ES-I3 (cell line): ENCODE data around the gene ETS1.

Experiments
- H3K36me3 ChIP-seq: 2 replicates; pipeline ENCODE4 v1.6.1; 2013; ENCODE audit warnings: mild to moderate bottlenecking, low read length, control low read depth, moderate library complexity; ENCODE audit not compliant: insufficient read depth
- H3K4me1 ChIP-seq: 2 replicates; pipeline ENCODE4 v1.6.1; 2013; ENCODE audit warnings: mild to moderate bottlenecking, control low read depth, low read length; ENCODE audit not compliant: insufficient read depth
- H3K9ac ChIP-seq: 2 replicates; pipeline ENCODE4 v1.6.1; 2013; ENCODE audit warnings: low read depth, mild to moderate bottlenecking, low read length, moderate library complexity
- H3K9me3 ChIP-seq: 2 replicates; pipeline ENCODE4 v1.6.1; 2013; ENCODE audit warnings: mild to moderate bottlenecking, low read length, moderate library complexity; ENCODE audit not compliant: control insufficient read depth, insufficient read depth

Gene ETS1

GRCh38 chr11:128576555-128576954, 10.8 kb downstream of the ETS1 start:
- H3K9ac ChIP-seq = no peak overlapping the region
- H3K36me3 ChIP-seq = no peaks in the 10 kb centered on the region
- H3K4me1 ChIP-seq = peaks cover 46% of the 10 kb centered on the region
- H3K9me3 ChIP-seq = no peaks in the 10 kb centered on the region

GRCh38 chr11:128575961-128576350, 11.4 kb downstream of the ETS1 start:
- Histone ChIP-seq H3K36me3 (no peaks in the 10 kb centered on the region), H3K9ac (no peak overlapping the region), H3K4me1 (peaks cover 40% of the 10 kb centered on the region), H3K9me3 (no peaks in the 10 kb centered on the region)

- H3K36me3 ChIP-seq = no peaks in the 10 kb centered on the region
- no peak overlapping the region for H3K9ac ChIP-seq
- H3K9me3 ChIP-seq = no peaks in the 10 kb centered on the region
- peaks cover 35% of the 10 kb centered on the region for H3K4me1 ChIP-seq
Observed at GRCh38 chr11:128575174-128575960, 12.0 kb downstream of the ETS1 start.

GRCh38 chr11:128574576-128575011, 12.8 kb downstream of the ETS1 start:
- Histone ChIP-seq H3K9me3 (no peaks in the 10 kb centered on the region), H3K4me1 (peaks cover 27% of the 10 kb centered on the region), H3K36me3 (no peaks in the 10 kb centered on the region; the same call in 1 of the 2 replicates), H3K9ac (no peak overlapping the region)

GRCh38 chr11:128573638-128574037, 13.7 kb downstream of the ETS1 start:
- H3K9me3 ChIP-seq = no peaks in the 10 kb centered on the region
- H3K9ac ChIP-seq = no peak overlapping the region
- peaks cover 26% of the 10 kb centered on the region for H3K4me1 ChIP-seq

GRCh38 chr11:128572965-128573364, 14.4 kb downstream of the ETS1 start:
- Histone ChIP-seq H3K9ac (no peak overlapping the region), H3K4me1 (peaks cover 29% of the 10 kb centered on the region), H3K9me3 (no peaks in the 10 kb centered on the region), H3K36me3 (no peaks in the 10 kb centered on the region; the same call in 1 of the 2 replicates)

More at GRCh38 chr11:128573638-128574037, 13.7 kb downstream of the ETS1 start:
- no peaks in the 10 kb centered on the region; the same call in 1 of the 2 replicates for H3K36me3 ChIP-seq

DNA sequence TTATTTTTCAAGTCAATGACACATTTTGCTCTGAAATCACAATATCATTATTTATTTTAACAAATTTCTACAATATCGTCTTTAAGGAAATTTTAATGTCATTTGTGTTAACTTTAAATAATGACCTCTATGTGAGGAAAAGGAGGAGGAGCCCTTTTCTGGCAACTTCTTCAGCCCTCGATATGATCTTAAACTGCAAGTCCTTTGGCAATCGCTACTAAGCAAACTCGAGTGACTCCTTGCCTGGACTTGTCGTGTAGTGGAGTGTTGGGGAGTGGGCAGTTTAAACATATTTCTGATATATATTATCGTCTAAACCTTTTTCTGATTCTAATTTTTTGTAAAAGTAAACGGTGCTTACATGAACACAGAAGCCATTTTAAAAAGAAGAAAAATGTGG, 16.7 kb downstream of the ETS1 start:
- H3K36me3 ChIP-seq = no peaks in the 10 kb centered on the region; the same call in 1 of the 2 replicates
- H3K9me3 ChIP-seq = no peaks in the 10 kb centered on the region
- H3K4me1 ChIP-seq = peaks cover 13% of the 10 kb centered on the region
- H3K9ac ChIP-seq = no peak overlapping the region

- Histone ChIP-seq H3K4me1 (peaks cover 13% of the 10 kb centered on the region), H3K9me3 (no peaks in the 10 kb centered on the region), H3K9ac (no peak overlapping the region), H3K36me3 (no peaks in the 10 kb centered on the region; the same call in 1 of the 2 replicates)
Observed at GRCh38 chr11:128569291-128569690, 18.1 kb downstream of the ETS1 start.

GRCh38 chr11:128568166-128568778, 19.1 kb downstream of the ETS1 start:
- Histone ChIP-seq H3K36me3 (no peaks in the 10 kb centered on the region; the same call in 1 of the 2 replicates), H3K9ac (no peak overlapping the region), H3K9me3 (no peaks in the 10 kb centered on the region), H3K4me1 (peaks cover 8% of the 10 kb centered on the region)

DNA sequence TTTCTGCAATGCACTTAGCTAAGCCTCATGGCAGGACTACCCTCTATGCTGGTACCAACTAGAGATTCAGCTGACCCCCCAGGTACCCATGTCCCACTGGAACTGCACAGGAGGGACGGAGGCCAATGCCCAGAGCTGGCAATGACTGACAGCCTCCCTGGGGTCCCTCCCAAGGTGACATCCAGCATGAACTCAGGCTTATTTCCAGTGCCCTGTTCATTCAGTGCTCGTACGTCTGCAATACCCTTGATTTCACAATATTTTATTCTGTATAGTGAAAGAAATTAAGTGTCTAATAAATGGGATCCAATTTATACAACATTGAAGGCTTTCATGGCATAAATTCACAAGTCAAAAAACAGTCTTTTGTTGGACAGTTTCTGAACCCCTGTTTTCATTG, 20.2 kb downstream of the ETS1 start:
- H3K4me1 ChIP-seq = peaks cover 6% of the 10 kb centered on the region; the same call in 1 of the 2 replicates
- no peak overlapping the region for H3K9ac ChIP-seq
- no peaks in the 10 kb centered on the region; the same call in 1 of the 2 replicates for H3K36me3 ChIP-seq
- H3K9me3 ChIP-seq = no peaks in the 10 kb centered on the region

DNA sequence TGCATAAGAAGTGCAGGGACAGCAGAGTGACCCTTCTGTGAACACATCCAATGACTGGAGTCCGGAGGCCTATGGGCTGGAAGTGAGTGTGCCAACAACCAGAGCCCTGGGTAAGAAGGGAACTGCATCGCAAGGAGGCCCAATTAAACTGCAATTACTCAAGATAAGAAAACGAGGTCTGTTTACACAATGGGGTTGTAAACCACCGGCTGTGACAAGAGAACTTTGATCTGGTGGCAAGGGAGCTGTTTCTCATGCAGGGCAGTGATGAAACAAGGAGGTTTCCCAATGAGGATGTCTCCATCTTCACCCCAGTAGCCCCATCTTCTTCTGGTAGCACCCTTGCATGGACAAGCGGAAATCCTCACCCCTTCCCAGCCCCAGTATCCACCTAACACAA, 21.5 kb downstream of the ETS1 start:
- Histone ChIP-seq H3K4me1 (peaks cover 6% of the 10 kb centered on the region; the same call in 1 of the 2 replicates), H3K9me3 (no peaks in the 10 kb centered on the region), H3K36me3 (no peaks in the 10 kb centered on the region; the same call in 1 of the 2 replicates), H3K9ac (no peak overlapping the region)

- peaks cover 6% of the 10 kb centered on the region; the same call in 1 of the 2 replicates for H3K4me1 ChIP-seq
- H3K9me3 ChIP-seq = no peaks in the 10 kb centered on the region
- H3K36me3 ChIP-seq = no peaks in the 10 kb centered on the region
- H3K9ac ChIP-seq = no peak overlapping the region
Observed at GRCh38 chr11:128564642-128565245, 22.6 kb downstream of the ETS1 start.

- Histone ChIP-seq H3K4me1 (peaks cover 6% of the 10 kb centered on the region; the same call in 1 of the 2 replicates), H3K9ac (no peak overlapping the region)
Observed at GRCh38 chr11:128563942-128564641, 23.3 kb downstream of the ETS1 start.

GRCh38 chr11:128563308-128563707, 24.1 kb downstream of the ETS1 start:
- Histone ChIP-seq H3K9me3 (no peaks in the 10 kb centered on the region), H3K4me1 (peaks cover 5% of the 10 kb centered on the region; the same call in 1 of the 2 replicates), H3K9ac (no peak overlapping the region), H3K36me3 (no peaks in the 10 kb centered on the region)

More at GRCh38 chr11:128563942-128564641, 23.3 kb downstream of the ETS1 start:
- H3K9me3 ChIP-seq = no peaks in the 10 kb centered on the region
- no peaks in the 10 kb centered on the region for H3K36me3 ChIP-seq
